T-helper 1 cell treated with Interleukin-12 subunit alpha and Interleukin-12 subunit beta and Interleukin-4 antibody, amounts not matched to agents 30 μg/mL and 1 μg/mL, for 36 hours (primary cell): ENCODE measurements around the gene FTCD.

Experiments used
- H3K27ac Mint-ChIP-seq: one replicate; pipeline ENCODE4 v1.8.0; 2021; ENCODE audit warnings: mild to moderate bottlenecking, mixed read lengths
- H3K27me3 Mint-ChIP-seq: one replicate; pipeline ENCODE4 v1.8.0; 2021; ENCODE audit warnings: low read depth, mixed read lengths
- H3K36me3 Mint-ChIP-seq: one replicate; pipeline ENCODE4 v1.8.0; 2021; ENCODE audit warnings: low read depth, mixed read lengths
- H3K4me1 Mint-ChIP-seq: one replicate; pipeline ENCODE4 v1.8.0; 2021; ENCODE audit warnings: low read depth, mixed read lengths
- H3K4me3 Mint-ChIP-seq: one replicate; pipeline ENCODE4 v1.8.0; 2021; ENCODE audit warnings: mild to moderate bottlenecking, moderate library complexity, mixed read lengths
- H3K9me3 Mint-ChIP-seq: one replicate; pipeline ENCODE4 v1.8.0; 2021; ENCODE audit warnings: mixed read lengths

Gene FTCD

DNA sequence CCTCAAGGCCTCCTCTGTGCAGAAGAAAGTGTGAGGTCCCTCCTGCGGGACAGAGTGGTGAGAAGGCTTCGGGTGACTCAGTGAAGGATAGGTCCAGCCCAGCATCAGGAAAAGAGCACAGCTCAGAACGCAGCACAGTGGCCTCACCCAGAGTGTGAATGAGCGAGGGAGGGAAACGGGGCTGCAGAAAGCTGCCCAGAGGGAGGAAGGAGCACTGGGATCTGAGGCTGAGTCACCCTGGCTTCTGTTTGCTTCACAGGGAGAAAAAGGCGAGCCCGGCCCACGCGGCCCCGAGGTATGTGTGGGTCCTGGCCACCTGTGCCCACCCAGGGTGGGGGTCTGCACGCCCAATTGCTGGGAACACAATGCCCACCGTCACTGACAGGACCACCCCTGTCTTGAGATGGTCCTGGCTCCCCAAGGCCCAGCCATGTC lies 33.1 kb downstream of the FTCD start:
- H3K4me3 Mint-ChIP-seq: no peak overlapping the region
- no peaks in the 10 kb centered on the region for H3K4me1 Mint-ChIP-seq
- no peak overlapping the region for H3K27ac Mint-ChIP-seq
- no peaks in the 10 kb centered on the region for H3K27me3 Mint-ChIP-seq
- no peaks in the 10 kb centered on the region for H3K36me3 Mint-ChIP-seq
- no peaks in the 10 kb centered on the region for H3K9me3 Mint-ChIP-seq

DNA sequence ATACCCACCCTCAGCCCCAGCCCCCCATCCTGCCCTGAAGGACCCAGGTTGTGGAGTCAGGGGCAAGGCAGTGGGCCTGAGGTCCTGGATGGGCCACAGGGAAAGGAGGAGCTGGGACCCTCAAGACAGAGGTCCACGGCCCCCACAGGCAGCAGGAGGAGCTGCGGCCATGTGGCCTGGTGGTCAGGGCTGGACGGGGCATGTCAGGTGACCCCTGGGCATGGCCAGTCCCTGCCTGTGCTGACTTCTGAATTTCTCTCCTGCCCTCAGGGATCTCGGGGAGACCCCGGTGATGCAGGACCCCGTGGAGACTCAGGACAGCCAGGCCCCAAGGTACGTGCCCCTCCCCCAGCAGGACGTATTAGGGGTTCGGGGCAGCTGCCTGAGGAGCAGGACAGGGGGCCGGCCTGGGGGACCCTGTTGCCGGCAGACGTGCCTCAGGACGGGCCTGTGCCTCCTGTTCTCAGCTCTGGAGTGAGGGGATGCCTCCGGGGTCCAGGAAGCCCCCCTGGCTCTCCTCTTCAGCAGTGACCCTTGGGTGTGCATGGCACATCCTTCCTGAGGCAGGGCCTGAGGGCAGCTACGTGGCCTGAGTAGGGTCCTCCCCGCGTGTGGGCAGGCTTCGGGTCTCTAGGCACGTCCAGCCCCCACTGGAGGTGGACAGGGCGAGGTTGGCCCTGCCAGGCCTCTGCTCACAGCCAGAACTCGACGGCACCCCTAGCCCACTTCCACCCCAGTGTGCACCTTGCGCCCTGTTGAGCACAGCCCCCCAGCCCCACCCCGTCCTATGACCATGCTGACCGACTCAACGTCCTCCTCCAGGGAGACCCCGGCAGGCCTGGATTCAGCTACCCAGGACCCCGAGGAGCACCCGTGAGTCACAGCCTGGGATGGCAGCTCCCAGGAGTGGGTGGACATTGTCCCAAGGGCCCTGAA lies 33.8 kb downstream of the FTCD start:
- no peak overlapping the region for H3K4me3 Mint-ChIP-seq
- no peaks in the 10 kb centered on the region for H3K27me3 Mint-ChIP-seq
- no peaks in the 10 kb centered on the region for H3K9me3 Mint-ChIP-seq
- no peaks in the 10 kb centered on the region for H3K4me1 Mint-ChIP-seq
- no peaks in the 10 kb centered on the region for H3K36me3 Mint-ChIP-seq
- no peak overlapping the region for H3K27ac Mint-ChIP-seq

DNA sequence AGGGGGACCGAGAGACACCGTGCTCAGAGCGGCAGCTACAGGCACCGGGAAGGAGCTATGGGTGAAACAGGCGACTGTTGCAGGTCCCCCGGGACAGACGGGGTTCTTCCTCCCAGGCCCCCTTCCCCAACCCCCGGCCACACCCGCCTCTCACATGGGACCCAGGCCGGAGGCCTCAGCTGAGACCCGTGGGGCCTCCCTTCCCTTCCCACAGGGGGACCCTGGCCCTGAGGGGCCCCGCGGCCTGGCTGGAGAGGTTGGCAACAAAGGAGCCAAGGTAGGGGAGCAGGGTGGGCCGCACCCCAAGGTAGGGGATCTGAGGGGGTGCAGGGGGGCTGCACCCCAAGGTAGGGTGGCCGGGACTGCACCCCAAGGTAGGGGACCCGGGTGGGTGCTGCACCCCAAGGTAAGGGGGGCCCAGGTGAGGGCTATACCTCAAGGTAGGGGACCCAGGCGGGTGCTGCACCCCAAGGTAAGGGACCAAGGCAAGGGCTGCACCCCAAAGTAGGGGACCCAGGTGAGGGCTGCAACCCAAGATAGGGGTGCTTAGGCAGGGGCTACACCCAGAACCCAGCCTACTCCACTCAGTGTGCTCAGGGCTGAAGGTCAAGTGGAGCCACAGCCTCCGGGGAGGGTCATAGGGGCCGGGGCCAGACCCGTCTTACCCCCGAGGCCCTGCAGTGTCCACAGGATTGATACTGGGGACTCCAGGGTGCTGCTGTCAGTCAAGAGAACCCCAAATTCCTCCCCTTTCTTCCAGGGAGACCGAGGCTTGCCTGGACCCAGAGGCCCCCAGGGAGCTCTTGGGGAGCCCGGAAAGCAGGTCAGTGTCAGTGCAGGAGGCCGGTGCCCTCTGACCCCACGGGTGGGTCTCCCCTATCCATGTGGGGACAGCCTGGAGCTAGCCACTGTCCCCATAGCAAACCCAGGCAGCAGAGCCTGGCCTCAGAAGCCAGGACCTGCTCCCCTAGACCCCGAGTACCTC lies 34.8 kb downstream of the FTCD start:
- Mint-ChIP-seq H3K27ac (no peak overlapping the region), H3K4me1 (no peaks in the 10 kb centered on the region), H3K4me3 (no peak overlapping the region), H3K27me3 (no peaks in the 10 kb centered on the region), H3K9me3 (no peaks in the 10 kb centered on the region), H3K36me3 (no peaks in the 10 kb centered on the region)

DNA sequence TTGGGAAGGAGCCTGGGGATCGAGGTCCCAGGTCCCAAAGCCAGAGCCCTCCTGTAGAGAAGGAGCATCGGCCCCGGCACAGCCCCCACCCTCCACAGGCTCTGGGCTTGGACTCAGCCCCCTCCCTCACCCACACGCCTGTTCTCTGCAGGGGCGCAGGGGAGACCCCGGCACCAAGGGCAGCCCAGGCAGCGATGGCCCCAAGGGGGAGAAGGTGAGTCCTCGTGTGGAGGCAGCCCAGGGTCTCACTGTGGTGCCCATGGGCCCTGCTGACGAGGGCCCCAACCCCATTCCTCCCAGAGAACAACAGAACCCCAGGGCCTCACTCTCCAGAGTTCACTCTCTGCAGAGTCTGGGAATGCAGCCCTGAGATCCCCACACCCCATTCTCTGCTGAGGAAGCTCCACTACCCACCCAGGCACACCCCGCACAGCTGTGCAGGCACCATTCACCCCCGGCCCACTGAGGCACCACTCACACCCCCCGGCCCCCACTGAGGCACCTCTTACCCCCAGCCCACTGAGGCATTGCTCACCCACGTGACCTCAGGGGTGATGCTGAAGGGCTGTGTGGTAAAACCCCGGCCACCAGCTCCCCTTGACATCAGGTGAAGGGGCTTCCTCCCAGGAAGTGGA lies 35.6 kb downstream of the FTCD start:
- Mint-ChIP-seq H3K27ac (no peak overlapping the region), H3K36me3 (no peaks in the 10 kb centered on the region), H3K4me3 (no peak overlapping the region), H3K27me3 (no peaks in the 10 kb centered on the region), H3K9me3 (peaks cover 3% of the 10 kb centered on the region), H3K4me1 (no peaks in the 10 kb centered on the region)

DNA sequence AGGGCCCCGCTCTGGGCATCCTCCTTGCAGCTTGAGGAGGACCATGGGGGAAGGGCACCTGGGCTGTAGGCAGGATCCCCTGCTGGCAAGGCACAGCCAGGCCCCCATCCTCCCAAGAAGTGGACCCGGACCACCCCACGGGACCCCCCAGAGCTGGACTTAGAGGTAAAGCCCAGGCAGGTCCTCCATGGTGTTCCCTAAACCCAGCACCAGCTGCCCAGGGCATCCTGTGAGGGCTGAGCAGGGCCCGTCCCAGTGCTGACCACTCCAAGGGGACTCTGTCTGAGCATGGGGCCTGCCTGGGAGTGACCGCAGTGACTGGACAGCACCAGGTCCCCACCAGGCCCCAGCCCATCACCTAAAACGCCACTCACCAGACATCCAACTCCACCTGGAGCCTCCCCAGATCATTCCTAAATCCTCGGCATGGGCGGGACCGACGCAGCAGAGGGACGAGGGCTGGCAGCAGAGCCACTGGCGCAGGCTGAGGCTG lies 36.2 kb downstream of the FTCD start:
- H3K27ac Mint-ChIP-seq: no peak overlapping the region
- H3K4me1 Mint-ChIP-seq: no peaks in the 10 kb centered on the region
- H3K36me3 Mint-ChIP-seq: no peaks in the 10 kb centered on the region
- no peak overlapping the region for H3K4me3 Mint-ChIP-seq
- peaks cover 3% of the 10 kb centered on the region for H3K9me3 Mint-ChIP-seq
- no peaks in the 10 kb centered on the region for H3K27me3 Mint-ChIP-seq

DNA sequence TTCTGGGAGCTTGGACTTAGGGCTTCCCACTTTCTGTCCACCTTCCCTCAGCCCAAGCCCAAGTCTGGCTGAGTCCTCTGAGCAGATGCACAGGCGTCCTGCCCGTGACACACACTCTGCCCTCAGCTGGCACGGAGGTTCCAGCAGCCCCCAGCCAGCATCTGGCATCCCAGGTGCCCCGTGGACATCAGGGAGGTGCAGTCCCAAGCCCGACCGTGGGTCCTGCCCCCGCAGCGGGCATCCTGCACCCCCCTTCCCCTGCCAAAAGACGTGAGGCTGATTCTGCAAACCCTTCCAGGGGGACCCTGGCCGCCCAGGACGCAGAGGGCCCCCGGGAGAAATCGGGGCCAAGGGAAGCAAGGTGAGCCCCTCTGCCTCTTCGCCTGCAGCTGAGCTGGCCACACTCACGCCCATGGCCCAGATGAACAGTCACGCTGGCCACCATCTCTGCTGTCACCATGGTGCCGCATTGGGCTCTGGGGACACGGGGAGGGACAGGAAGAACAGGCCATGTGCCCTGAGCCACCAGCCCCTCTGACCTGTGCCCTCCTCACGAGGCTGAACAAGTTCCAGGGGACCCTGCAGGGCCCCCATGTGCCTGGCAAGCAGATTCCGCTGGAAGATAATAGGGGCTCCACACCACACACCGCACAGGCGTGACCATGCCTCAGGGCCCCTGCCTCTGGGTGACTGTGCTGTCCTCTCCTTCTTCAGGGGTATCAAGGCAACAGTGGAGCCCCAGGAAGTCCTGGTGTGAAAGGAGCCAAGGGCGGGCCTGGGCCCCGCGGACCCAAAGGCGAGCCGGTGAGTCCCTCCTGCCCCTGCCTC lies 36.8 kb downstream of the FTCD start:
- Mint-ChIP-seq H3K27ac (no peak overlapping the region), H3K9me3 (peaks cover 3% of the 10 kb centered on the region), H3K36me3 (no peaks in the 10 kb centered on the region), H3K4me3 (no peak overlapping the region), H3K4me1 (no peaks in the 10 kb centered on the region), H3K27me3 (no peaks in the 10 kb centered on the region)

DNA sequence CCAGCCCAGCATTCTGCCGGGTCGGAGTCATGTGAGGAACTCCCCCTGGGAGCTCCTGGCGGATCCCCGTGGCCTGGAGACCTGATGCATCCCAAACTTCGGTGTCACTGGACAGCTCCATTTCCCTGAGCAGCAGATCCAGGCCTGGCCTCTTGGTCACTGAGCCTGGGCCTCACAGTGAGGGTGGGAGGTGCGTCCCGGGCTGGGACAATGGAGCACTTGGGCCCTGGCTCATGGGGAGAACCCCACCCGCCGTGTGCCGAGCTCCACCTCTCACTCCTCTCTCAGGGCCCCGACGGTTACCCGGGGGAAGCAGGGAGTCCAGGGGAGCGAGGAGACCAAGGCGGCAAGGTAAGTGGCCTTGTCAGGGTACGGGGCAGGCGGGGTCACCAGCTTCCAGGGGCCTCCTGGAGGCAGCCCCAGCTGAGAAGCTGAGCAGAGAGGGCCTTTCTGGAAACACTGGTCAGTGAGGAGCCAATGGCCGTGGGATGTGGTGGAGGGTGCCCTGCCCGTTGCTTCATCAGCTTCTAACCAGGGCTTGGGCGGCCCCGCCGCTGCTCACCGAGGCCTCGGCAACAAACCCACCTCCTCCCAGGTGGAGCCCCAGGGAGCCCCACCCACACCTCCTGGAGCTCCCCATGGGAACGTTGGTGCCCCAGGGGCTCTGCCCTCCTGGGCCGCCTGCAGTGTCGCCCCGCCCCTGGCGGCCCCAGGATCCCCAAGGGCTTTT lies 37.6 kb downstream of the FTCD start:
- H3K27me3 Mint-ChIP-seq: no peaks in the 10 kb centered on the region
- H3K9me3 Mint-ChIP-seq: peaks cover 3% of the 10 kb centered on the region
- H3K27ac Mint-ChIP-seq: no peak overlapping the region
- H3K4me1 Mint-ChIP-seq: no peaks in the 10 kb centered on the region
- H3K4me3 Mint-ChIP-seq: no peak overlapping the region
- no peaks in the 10 kb centered on the region for H3K36me3 Mint-ChIP-seq

DNA sequence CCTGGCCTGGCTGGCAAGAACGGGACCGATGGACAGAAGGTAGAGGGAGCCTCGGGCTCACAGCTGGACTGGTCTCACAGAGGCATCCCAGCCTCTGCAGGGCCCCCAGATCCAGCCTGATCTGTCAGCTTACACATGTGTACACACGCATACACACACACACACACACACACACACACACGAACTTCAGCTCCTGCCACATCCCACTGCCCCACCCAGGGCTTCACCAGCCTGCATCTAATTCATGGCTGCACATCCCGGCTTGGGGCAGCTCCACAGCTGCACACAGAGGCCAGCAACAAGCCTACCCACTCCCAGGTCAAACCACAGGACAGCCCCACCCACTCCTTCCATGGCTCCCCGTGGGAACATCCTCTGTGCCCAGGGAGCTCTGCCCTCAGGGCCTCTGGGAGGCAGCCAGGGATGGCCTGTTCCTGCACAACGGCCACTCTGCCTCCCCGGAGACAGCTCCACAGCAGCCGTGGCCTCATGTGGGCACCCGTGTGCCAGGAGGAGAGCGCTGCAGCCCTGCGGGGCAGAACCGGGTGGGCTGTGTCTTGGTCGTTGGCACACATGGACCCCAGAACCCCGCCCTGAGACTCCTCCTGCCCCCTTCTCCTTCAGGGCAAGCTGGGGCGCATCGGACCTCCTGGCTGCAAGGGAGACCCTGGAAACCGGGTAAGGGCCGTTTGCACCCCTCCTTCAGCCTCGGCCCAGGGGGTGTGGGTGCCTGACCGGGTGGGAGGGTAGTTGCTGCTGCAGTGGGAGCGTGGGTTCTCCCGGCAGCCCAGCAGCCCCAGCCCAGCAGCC lies 38.4 kb downstream of the FTCD start:
- H3K9me3 Mint-ChIP-seq: peaks cover 3% of the 10 kb centered on the region
- H3K27ac Mint-ChIP-seq: no peak overlapping the region
- H3K4me3 Mint-ChIP-seq: no peak overlapping the region
- H3K36me3 Mint-ChIP-seq: no peaks in the 10 kb centered on the region
- H3K4me1 Mint-ChIP-seq: no peaks in the 10 kb centered on the region
- no peaks in the 10 kb centered on the region for H3K27me3 Mint-ChIP-seq

DNA sequence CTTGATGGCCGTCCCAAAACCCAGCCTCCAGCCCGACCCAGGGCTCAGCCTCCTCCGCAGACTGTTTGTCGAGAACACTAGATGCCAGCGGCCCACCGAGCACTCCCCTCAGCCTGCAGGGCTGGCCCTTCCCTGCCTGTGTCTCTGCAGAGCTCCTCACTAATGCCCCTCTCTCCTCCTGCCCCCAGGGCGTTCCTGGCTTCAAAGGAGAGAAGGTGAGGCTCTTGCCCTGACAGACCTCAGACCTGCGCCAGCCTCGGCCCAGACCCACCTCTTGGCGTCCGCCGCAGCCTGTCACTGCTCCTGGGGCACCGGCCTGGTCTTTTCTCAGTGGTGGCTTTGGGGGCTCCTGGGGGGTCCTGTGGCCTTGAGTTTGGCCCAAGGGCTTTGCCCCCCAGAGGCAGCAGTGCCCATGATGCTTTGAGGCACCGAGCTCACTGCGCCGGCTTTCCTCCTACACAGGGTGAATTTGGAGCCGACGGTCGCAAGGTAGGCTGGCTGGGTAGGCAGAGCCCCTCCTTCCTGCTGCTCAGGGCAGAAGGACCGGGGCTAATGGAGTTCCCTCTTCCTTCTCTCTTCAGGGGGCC lies 39.1 kb downstream of the FTCD start:
- H3K27ac Mint-ChIP-seq: no peak overlapping the region
- H3K36me3 Mint-ChIP-seq: no peaks in the 10 kb centered on the region
- no peaks in the 10 kb centered on the region for H3K27me3 Mint-ChIP-seq
- peaks cover 3% of the 10 kb centered on the region for H3K9me3 Mint-ChIP-seq
- H3K4me1 Mint-ChIP-seq: no peaks in the 10 kb centered on the region
- H3K4me3 Mint-ChIP-seq: no peak overlapping the region

DNA sequence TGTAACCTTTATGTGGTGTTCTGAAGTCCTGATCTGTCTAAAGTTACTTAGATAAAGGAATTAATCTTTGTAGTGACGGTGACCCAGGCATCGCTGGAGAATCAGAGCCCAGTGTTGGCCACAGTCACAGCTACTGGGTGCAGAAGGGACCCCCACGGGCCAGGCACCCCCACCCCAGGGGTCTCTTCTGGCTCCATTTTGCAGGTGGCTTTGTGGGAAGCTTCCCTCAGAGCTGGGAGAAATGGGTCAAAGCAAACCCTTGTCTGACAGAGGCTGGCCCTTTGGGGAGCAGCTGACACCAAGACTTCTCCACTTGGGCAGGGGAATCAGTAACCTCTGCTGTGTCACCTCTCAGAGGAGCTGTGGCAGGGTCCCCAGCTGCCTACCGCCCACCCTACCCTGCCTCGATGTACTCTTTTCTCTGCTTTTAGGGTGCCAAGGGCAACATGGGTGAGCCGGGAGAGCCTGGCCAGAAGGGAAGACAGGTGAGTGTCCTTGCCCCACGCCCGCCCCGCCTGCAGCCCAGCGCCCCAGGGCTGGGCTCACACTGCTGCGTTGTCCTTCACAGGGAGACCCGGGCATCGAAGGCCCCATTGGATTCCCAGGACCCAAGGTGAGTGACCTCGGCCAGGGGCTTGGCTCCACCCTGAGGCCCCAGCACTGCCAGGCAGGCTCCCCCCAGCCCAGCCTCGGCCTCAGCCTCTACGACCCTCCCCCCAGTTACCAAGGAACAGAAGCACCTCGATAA lies 39.8 kb downstream of the FTCD start:
- H3K36me3 Mint-ChIP-seq: no peaks in the 10 kb centered on the region
- H3K9me3 Mint-ChIP-seq: peaks cover 3% of the 10 kb centered on the region
- H3K4me1 Mint-ChIP-seq: no peaks in the 10 kb centered on the region
- no peak overlapping the region for H3K4me3 Mint-ChIP-seq
- no peaks in the 10 kb centered on the region for H3K27me3 Mint-ChIP-seq
- H3K27ac Mint-ChIP-seq: no peak overlapping the region

DNA sequence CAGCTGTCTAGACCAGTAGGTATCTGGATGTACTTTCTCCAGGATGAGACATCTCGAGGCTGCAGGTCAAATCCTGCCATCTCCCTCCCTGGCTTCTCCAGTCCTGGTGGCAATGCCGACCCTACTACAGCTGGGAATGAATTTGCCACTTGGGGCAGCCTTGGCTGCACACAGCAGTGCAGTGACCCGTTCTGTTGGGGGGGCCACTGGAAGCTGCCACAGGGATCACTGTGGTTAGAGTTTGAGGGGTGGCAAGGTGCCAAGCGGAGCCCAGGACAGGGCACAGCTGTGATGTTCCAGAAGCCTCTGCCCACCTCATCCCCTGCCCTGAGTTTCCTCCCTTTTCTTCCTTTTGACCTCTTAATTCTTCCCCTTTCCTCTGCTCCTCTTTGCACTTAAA lies 40.4 kb downstream of the FTCD start:
- Mint-ChIP-seq H3K9me3 (peaks cover 3% of the 10 kb centered on the region), H3K27me3 (no peaks in the 10 kb centered on the region), H3K4me3 (no peak overlapping the region)

More for the DNA sequence above, 40.4 kb downstream of the FTCD start:
- Mint-ChIP-seq H3K36me3 (no peaks in the 10 kb centered on the region), H3K27ac (no peak overlapping the region), H3K4me1 (no peaks in the 10 kb centered on the region)
